Spleen (tissue), 11 donors: ENCODE data around the gene PTGER1. TPM values are rescaled to one million over a fixed set of nuclear protein-coding genes. Genes with fewer than 3 reads are reported as not detected.

Source experiments
- DNase-seq: peaks from one replicate; pipeline ENCODE4 v3.0.0-alpha.2; 2020
- H3K27ac ChIP-seq, 8 donors: fragments of 200-600 bp; sonication (generic) in 7 of 8; 1 replicate in 4 of 8; 2 replicates in 4 of 8; pipeline versions ENCODE4 v1.5.0 to v1.8.0; 2016 to 2021; ENCODE audit warnings: inconsistent platforms in 4 of 8, mild to moderate bottlenecking in 4 of 8, moderate library complexity in 1 of 8
- H3K27me3 ChIP-seq, 7 donors: fragments of 200-600 bp; sonication (generic) in 6 of 7; replicated peaks in 1 of 7; 1 replicate in 4 of 7; 2 replicates in 3 of 7; pipeline versions ENCODE4 v1.5.0 to v1.8.0; 2016 to 2021; ENCODE audit warnings: inconsistent platforms in 3 of 7, mild to moderate bottlenecking in 1 of 7
- H3K36me3 ChIP-seq, 6 donors: fragments of 200-600 bp; sonication (generic) in 5 of 6; 1 replicate in 4 of 6; 2 replicates in 2 of 6; pipeline versions ENCODE4 v1.5.0 to v1.8.0; 2016 to 2021; ENCODE audit warnings: inconsistent platforms in 2 of 6
- H3K4me1 ChIP-seq, 6 donors: fragments of 200-600 bp; sonication (generic) in 5 of 6; 1 replicate in 3 of 6; 2 replicates in 3 of 6; pipeline versions ENCODE4 v1.5.0 to v1.8.0; 2016 to 2021; ENCODE audit warnings: inconsistent platforms in 3 of 6
- H3K4me3 ChIP-seq, 8 donors: fragments of 200-600 bp; sonication (generic) in 7 of 8; 1 replicate in 4 of 8; 2 replicates in 4 of 8; pipeline versions ENCODE4 v1.5.0 to v1.8.0; 2016 to 2021; ENCODE audit warnings: inconsistent platforms in 4 of 8, mild to moderate bottlenecking in 4 of 8, moderate library complexity in 2 of 8
- H3K9me3 ChIP-seq, 8 donors: fragments of 200-600 bp; sonication (generic) in 7 of 8; 1 replicate in 4 of 8; 2 replicates in 4 of 8; pipeline versions ENCODE4 v1.5.0 to v1.8.0; 2016 to 2021; ENCODE audit warnings: inconsistent platforms in 4 of 8
- CTCF ChIP-seq, 11 experiments: fragments of 200-600 bp in 7 of 11; fragments of 450-650 bp in 4 of 11; sonication (generic) in 4 of 11; IDR thresholded peaks in 8 of 11; conservative IDR thresholded peaks in 3 of 11; 1 replicate in 7 of 11; 2 replicates in 4 of 11; pipeline versions ENCODE4 v1.4.0 to v1.8.0; 2016 to 2021; ENCODE audit warnings: antibody characterized with exemption in 11 of 11, inconsistent platforms in 4 of 11, mild to moderate bottlenecking in 1 of 11
- POLR2A ChIP-seq, 3 donors: fragments of 450-650 bp; IDR thresholded peaks; one replicate each; pipeline ENCODE4 v1.5.1; 2017; ENCODE audit warnings: antibody characterized with exemption in 3 of 3, mild to moderate bottlenecking in 1 of 3
- POLR2AphosphoS5 ChIP-seq, 3 donors: sonication (generic); formaldehyde crosslinking; IDR thresholded peaks; one replicate each; pipeline ENCODE4 v1.5.1; 2017; ENCODE audit warnings: antibody characterized with exemption in 3 of 3
- whole genome bisulfite sequencing, 5 donors: extraction: QIAGEN DNeasy Blood & Tissue Kit in 3 of 5; methylation state at CpG; one replicate each; pipeline versions ENCODE4 v1.1.5 to v1.1.7; 2013 to 2018; 5-methylcytosine and 5-hydroxymethylcytosine counted together
- intact Hi-C: fragments of 100-400 bp; cut with DNase I; formaldehyde crosslinking; loops from one replicate; pipeline ENCODE4 v1.15.0; 2023; ENCODE audit warnings: low total_unique reads
- polyA plus RNA-seq, 3 donors: library from polyadenylated mRNA; stranded (reverse); fragments of 200-250 nt; gene quantifications; one replicate each; pipeline ENCODE4 v1.2.1, GENCODE V29; 2013
- total RNA-seq, 7 donors: library from RNA; depleted of rRNA in 3 of 7; stranded (reverse); fragments of >200 nt in 3 of 7; fragmentation: NEBNext Ultra II Directional in 4 of 7; extraction: Animal tissue kit (Norgen Biotek cat#: 25700) in 4 of 7; gene quantifications; one replicate each; pipeline versions ENCODE4 v1.1.0 to v1.2.1, GENCODE V29; 2016 to 2021
- donor health status: healthy with polysubstance abuse.
- donor health status: DM: no; HTN: no; CAD: no; lungs with moderate emphysema.
- donor health status: DM: no; HTN: no; CAD: no.
- donor health status: Bipolar disorder and iron deficiency.
- donor health status: healthy.
- donor health status: DM: no; HTN: no; CAD: no.
- donor health status: DM: yes; HTN: yes; CAD: no.

Gene PTGER1
- total and polyA plus RNA-seq, 10 donors: 1.8 to 26.8 (median 8.0) TPM

GRCh38 chr19:14503285-14503684 is 28.1 kb upstream of the PTGER1 start:
- Histone ChIP-seq H3K4me1 (peaks cover 0 to 40% (median 15%) of the 10 kb centered on the region in 6 donors), H3K4me3 (no peak overlapping the region), H3K9me3 (no peaks in the 10 kb centered on the region), H3K27ac (no peak overlapping the region), H3K27me3 (peaks cover 0 to 7% (median 0%) of the 10 kb centered on the region in 7 donors), H3K36me3 (no peaks in the 10 kb centered on the region)
- DNase-seq: no peak
- WGBS, 5 donors: 16 to 55% (median 41%) methylated on average over 1 of the region's 1 CpG
- intact Hi-C loops: no loop called here
- no peak for TF ChIP-seq POLR2A (IDR thresholded peaks at IDR 0.05)
- TF ChIP-seq POLR2AphosphoS5 (IDR thresholded peaks at IDR 0.05): no peak
- no peak for TF ChIP-seq CTCF (IDR thresholded peaks at IDR 0.05 in 8 of 11, conservative IDR thresholded peaks at IDR 0.05 in 3 of 11)

- Histone ChIP-seq H3K9me3 (no peaks in the 10 kb centered on the region), H3K4me3 (no peak overlapping the region), H3K27me3 (peaks cover 0 to 7% (median 0%) of the 10 kb centered on the region in 7 donors), H3K4me1 (peaks cover 6 to 40% (median 19%) of the 10 kb centered on the region in 6 donors), H3K36me3 (no peaks in the 10 kb centered on the region), H3K27ac (no peak overlapping the region)
- intact Hi-C loops: no loop called here
- TF ChIP-seq CTCF (IDR thresholded peaks at IDR 0.05 in 8 of 11, conservative IDR thresholded peaks at IDR 0.05 in 3 of 11) (no peak), POLR2AphosphoS5 (IDR thresholded peaks at IDR 0.05) (no peak), POLR2A (IDR thresholded peaks at IDR 0.05) (no peak)
- no peak for DNase-seq
- WGBS, 5 donors: 78 to 90% (median 83%) methylated on average over 10 to 11 of the region's 11 CpGs
Measured at GRCh38 chr19:14502334-14503092, 27.4 kb upstream of the PTGER1 start.

GRCh38 chr19:14497228-14497921 is 22.2 kb upstream of the PTGER1 start:
- intact Hi-C loops: no loop called here
- Histone ChIP-seq H3K4me3 (no peak overlapping the region), H3K27ac (peak overlapping the region in 5 of 8 donors; percentile 75 to 83 (median 77)), H3K36me3 (peaks cover 0 to 5% (median 0%) of the 10 kb centered on the region in 6 donors), H3K4me1 (peaks cover 22 to 44% (median 36%) of the 10 kb centered on the region in 6 donors), H3K27me3 (no peaks in the 10 kb centered on the region), H3K9me3 (no peaks in the 10 kb centered on the region)
- DNase-seq: peak; percentile 84
- 41 to 77% (median 68%) methylated on average over 6 of the region's 6 CpGs for WGBS, 5 donors
- TF ChIP-seq CTCF (IDR thresholded peaks at IDR 0.05 in 8 of 11, conservative IDR thresholded peaks at IDR 0.05 in 3 of 11) (no peak), POLR2AphosphoS5 (IDR thresholded peaks at IDR 0.05) (peak; percentile 65 to 79 (median 71)), POLR2A (IDR thresholded peaks at IDR 0.05) (no peak)

GRCh38 chr19:14496834-14497227 is 21.7 kb upstream of the PTGER1 start:
- TF ChIP-seq CTCF (IDR thresholded peaks at IDR 0.05 in 8 of 11, conservative IDR thresholded peaks at IDR 0.05 in 3 of 11): no peak
- no peak for TF ChIP-seq POLR2A (IDR thresholded peaks at IDR 0.05)
- TF ChIP-seq POLR2AphosphoS5 (IDR thresholded peaks at IDR 0.05): no peak
- 70 to 78% (median 76%) methylated on average over 7 of the region's 7 CpGs for WGBS, 5 donors
- H3K27me3 ChIP-seq: no peaks in the 10 kb centered on the region
- H3K36me3 ChIP-seq: peaks cover 0 to 11% (median under 1%) of the 10 kb centered on the region in 6 donors
- H3K27ac ChIP-seq: peak overlapping the region in 5 of 8 donors; percentile 75 to 83 (median 77)
- no peaks in the 10 kb centered on the region for H3K9me3 ChIP-seq
- intact Hi-C loops: no loop called here
- peaks cover 22 to 44% (median 36%) of the 10 kb centered on the region in 6 donors for H3K4me1 ChIP-seq
- no peak for DNase-seq
- peak overlapping the region in 4 of 8 donors; percentile 67 to 91 (median 79) for H3K4me3 ChIP-seq
